NCI-H82 (cell line): Measurements from ENCODE around the gene CRADD.
"Not testable (repeated sequence)": the region's sequence is repeated elsewhere in the genome, so short reads cannot be mapped to it uniquely, and the experiment has no call there.

Source experiments
- DNase-seq: peaks from one replicate; lab custom pipeline; 2025; lab: John Stamatoyannopoulos, UW

Gene CRADD

GRCh38 chr12:93706824-93707223 lies 29.6 kb downstream of the CRADD start:
- DNase-seq, result no peak

- no peak for DNase-seq
These were observed 30.7 kb downstream of the CRADD start for GRCh38 chr12:93707836-93708235.

- no peak for DNase-seq
These were observed 31.8 kb downstream of the CRADD start for GRCh38 chr12:93708952-93709351.

- no peak for DNase-seq
These were observed 32.2 kb downstream of the CRADD start for GRCh38 chr12:93709386-93709785.

- DNase-seq, result no peak
These were observed 33.4 kb downstream of the CRADD start for GRCh38 chr12:93710574-93710926.

- DNase-seq, result not testable (repeated sequence)
These were observed 34.3 kb downstream of the CRADD start for GRCh38 chr12:93711502-93711901.

- DNase-seq, result no peak
These were observed 35.0 kb downstream of the CRADD start for GRCh38 chr12:93712200-93712599.

- no peak for DNase-seq
These were observed 35.9 kb downstream of the CRADD start for GRCh38 chr12:93713060-93713459.

- DNase-seq, result no peak
These were observed 36.6 kb downstream of the CRADD start for GRCh38 chr12:93713800-93714199.

- peak; percentile 74 for DNase-seq
These were observed 37.2 kb downstream of the CRADD start for GRCh38 chr12:93714382-93714781.

- no peak for DNase-seq
These were observed 42.5 kb downstream of the CRADD start for GRCh38 chr12:93719710-93720109.

GRCh38 chr12:93720559-93720958 lies 43.4 kb downstream of the CRADD start:
- DNase-seq, result no peak

GRCh38 chr12:93722179-93722578 lies 45.0 kb downstream of the CRADD start:
- no peak for DNase-seq

GRCh38 chr12:93722835-93723567 lies 45.8 kb downstream of the CRADD start:
- DNase-seq, result no peak

GRCh38 chr12:93723568-93723930 lies 46.4 kb downstream of the CRADD start:
- no peak for DNase-seq

GRCh38 chr12:93725531-93725930 lies 48.4 kb downstream of the CRADD start:
- DNase-seq, result no peak

- no peak for DNase-seq
These were observed 50.1 kb downstream of the CRADD start for GRCh38 chr12:93727195-93727811.

- no peak for DNase-seq
These were observed 50.7 kb downstream of the CRADD start for GRCh38 chr12:93727911-93728310.

- no peak for DNase-seq
These were observed 52.8 kb downstream of the CRADD start for GRCh38 chr12:93729934-93730333.

- no peak for DNase-seq
These were observed 56.2 kb downstream of the CRADD start for GRCh38 chr12:93733358-93733757.

- DNase-seq, result no peak
These were observed 56.8 kb downstream of the CRADD start for GRCh38 chr12:93733928-93734327.

GRCh38 chr12:93734784-93735183 lies 57.6 kb downstream of the CRADD start:
- DNase-seq, result no peak

- no peak for DNase-seq
These were observed 59.5 kb downstream of the CRADD start for GRCh38 chr12:93736640-93737178.
